Cardiac fibroblast (primary cell): ENCODE results near the gene ZNF148.
A peak's percentile ranks its signal among the peaks of the same experiment; 100 is the strongest.

Experiments
- DNase-seq, 2 donors: peaks; one replicate each; pipeline versions ENCODE4 v3.0.0 to v3.0.0-alpha.2; 2010; ENCODE audit warnings: low read depth in 2 of 2
- H3K4me3 ChIP-seq, 2 donors: replicated peaks in 1 of 2; 1 replicate in 1 of 2; 2 replicates in 1 of 2; pipeline ENCODE4 v1.5.1; 2011; ENCODE audit warnings: low read depth in 2 of 2, low read length in 2 of 2, mild to moderate bottlenecking in 2 of 2, moderate library complexity in 1 of 2
- CTCF ChIP-seq: IDR thresholded peaks from one replicate; pipeline ENCODE4 v1.5.1; 2011; ENCODE audit warnings: low read depth, mild to moderate bottlenecking, low read length, inconsistent platforms

Gene ZNF148

GRCh38 chr3:125292015-125292414 lies 83.1 kb downstream of the ZNF148 start:
- no peak for DNase-seq
- no peak overlapping the region for H3K4me3 ChIP-seq
- no peak for TF ChIP-seq CTCF

GRCh38 chr3:125289429-125289981 lies 85.6 kb downstream of the ZNF148 start:
- H3K4me3 ChIP-seq = no peak overlapping the region
- TF ChIP-seq CTCF = no peak
- DNase-seq = peak in 1 of 2 donors; percentile 24

GRCh38 chr3:125287248-125287647 lies 87.9 kb downstream of the ZNF148 start:
- no peak for TF ChIP-seq CTCF
- DNase-seq = no peak
- no peak overlapping the region for H3K4me3 ChIP-seq

- no peak for TF ChIP-seq CTCF
- H3K4me3 ChIP-seq = no peak overlapping the region
- DNase-seq = peak; percentile 24 to 39
Measured at GRCh38 chr3:125281381-125281780, 93.7 kb downstream of the ZNF148 start.

GRCh38 chr3:125280668-125281361 lies 94.3 kb downstream of the ZNF148 start:
- H3K4me3 ChIP-seq = no peak overlapping the region
- TF ChIP-seq CTCF = no peak
- DNase-seq = peak; percentile 68 to 69

GRCh38 chr3:125278155-125278554 lies 97.0 kb downstream of the ZNF148 start:
- TF ChIP-seq CTCF = no peak
- no peak for DNase-seq
- H3K4me3 ChIP-seq = no peak overlapping the region
